ENCODE data around the gene CENPP.

The CENPP gene

DNA sequence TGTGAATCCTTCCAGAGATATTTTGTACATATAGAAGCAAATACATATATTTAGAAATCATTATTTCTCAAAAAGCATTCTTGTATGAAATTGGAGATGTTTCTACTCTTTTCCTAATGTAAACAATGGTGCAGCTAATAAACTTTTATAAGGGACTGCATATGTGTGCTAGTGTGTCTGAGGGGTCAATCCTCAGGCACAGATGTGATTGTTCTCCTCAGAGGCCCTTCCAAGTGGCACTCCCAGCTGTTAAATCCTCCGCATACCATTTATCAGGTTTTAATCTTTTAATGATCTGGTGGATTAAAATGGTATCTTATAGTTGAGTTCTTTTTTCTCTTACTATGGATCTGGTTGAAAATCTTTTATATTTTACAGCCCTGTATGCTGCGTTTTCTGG lies 104.1 kb downstream of the CENPP start:
- no peak for DNase-seq

DNA sequence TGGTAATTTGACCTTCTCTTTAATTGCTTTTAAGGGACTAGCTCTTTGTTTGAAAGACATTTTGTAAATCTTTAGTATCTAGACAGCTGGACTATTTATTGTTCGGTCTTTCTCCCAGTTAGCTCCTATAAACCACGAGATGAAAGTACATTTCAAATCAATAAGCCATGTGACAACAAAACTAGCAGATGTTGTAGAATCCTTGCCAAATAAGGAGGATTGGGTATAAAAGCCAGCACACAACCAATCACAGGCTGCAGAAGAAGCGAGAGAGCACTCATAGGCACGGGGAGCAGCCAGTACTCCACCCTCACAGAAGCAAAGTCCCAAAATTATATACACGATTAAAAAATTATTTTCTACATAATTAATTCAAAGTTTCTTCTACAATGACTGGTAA lies 106.6 kb downstream of the CENPP start:
- no peak for DNase-seq

DNA sequence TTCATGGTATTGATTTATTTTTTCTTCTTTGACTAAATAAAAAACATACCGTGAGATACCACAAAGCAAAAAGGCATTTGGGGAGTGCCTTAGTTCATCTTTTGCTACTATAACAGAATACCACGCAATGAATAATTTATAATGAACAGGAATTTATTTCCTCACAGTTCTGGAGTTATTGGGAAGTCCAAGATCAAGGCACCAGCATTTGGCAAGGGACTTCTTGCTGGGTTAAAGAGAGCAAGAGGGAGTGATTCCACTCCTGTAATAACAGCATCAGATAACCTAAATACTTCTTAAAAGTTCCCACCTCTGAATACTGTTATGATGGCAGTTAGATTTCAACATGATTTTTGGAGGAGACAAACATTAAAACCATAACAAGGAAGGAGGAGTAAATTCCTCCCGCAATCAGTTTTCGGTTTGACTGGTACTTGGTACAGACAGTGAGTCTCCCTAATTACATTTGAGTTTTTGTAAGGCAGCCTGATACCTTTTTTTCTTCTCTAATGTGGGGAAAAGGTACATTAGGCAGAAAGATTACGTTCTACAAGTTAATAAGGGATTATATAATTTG lies 107.3 kb downstream of the CENPP start:
- DNase-seq: no peak

DNA sequence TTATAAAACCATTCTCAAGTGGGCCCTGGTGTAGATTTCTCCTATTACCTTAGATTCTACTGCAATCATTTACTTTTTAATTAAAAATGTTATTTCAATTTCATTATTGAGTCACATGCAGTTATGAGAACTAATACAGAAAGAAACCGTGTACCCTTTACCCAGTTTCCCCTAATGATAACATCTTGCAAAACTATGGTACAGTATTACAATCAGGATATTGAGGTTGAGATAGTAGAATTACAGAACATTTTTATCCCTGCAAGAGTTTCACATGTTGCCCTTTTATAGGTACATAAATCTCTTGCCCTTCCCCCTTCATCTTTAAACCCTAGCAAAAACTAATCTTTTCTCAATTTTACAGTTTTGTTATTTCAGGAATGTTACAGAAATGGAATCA lies 109.5 kb downstream of the CENPP start:
- no peak for DNase-seq

- DNase-seq: no peak
These were observed 113.3 kb downstream of the CENPP start for GRCh38 chr9:92438900-92439526.

GRCh38 chr9:92439921-92440750 lies 114.4 kb downstream of the CENPP start:
- DNase-seq: no peak

DNA sequence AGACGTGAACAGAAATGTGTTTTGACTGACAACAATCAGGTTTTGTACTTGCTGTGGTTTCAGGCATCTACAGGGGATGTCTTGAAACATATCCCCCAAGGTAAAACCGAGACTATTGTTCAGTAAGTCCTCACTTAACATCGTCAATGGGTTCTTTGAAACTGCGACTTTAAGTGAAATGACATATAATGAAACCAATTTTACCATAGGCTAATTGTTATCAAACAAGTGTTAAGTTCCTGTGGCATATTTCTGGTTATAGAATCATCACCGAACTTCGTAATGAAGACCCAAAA lies 114.9 kb downstream of the CENPP start:
- no peak for DNase-seq

DNA sequence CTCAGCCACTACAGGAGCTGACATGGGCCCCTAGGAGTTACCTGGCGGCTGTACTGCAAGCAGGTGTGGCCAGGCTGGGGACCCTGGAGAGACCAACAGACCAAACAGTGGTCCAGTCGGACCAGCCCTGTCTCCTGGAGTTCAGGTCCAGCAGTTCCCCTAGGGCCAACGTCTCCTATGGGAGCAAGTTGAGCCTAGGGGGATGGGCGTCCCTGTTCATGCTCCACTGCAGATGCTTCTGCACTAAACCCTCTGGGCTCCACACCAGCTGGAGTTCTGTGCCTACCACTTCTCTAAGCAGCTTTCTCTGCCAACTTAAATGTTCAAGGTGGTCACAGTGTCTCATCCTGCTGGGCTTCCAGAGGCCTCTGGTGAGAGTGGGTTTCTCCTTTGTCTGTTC lies 119.1 kb downstream of the CENPP start:
- DNase-seq: no peak

DNA sequence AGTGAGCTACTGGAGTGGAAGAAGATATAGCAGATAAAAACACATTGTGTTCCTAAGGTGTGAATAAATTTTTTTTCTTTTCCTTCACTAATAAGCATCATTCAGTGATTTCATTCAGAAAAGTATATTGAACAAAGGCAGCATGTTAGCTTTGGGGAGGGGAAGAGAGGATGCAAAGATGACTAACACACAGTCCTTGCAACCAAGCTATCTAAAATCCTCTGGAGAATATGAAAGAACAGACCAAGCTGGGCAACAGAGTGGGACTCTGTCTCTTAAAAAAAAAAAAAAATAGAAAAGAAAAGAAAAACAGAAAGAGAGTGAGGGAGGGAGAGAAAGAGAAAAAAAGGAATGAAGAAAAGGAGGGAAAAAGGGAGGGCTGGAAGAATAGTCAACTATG lies 120.8 kb downstream of the CENPP start:
- DNase-seq: no peak

- DNase-seq: no peak
These were observed 129.5 kb downstream of the CENPP start for GRCh38 chr9:92455217-92455616.

GRCh38 chr9:92457576-92457975 lies 131.8 kb downstream of the CENPP start:
- no peak for DNase-seq

DNA sequence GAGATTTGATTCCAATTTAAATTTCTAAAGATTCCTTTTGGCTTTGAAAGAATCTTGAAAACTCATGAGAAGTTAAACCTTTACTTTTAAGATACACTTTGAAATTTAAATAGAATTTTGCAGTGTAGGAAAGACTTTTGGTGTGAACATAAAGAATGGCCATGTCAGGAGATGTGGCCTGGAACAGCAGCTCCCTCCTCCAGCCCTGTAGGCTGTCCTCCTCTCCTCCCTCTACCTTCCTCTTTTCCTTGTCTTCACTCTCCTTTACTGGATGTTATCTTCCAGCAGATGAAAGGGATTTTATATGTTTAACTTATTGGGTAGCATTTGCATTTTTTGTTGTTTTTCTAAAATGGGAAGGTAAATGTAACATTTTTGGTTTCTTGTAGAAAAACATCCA lies 137.6 kb downstream of the CENPP start:
- DNase-seq: no peak

GRCh38 chr9:92463984-92464383 lies 138.2 kb downstream of the CENPP start:
- no peak for DNase-seq

- no peak for DNase-seq
These were observed 141.3 kb downstream of the CENPP start for GRCh38 chr9:92467041-92467440.

GRCh38 chr9:92467511-92467910 lies 141.8 kb downstream of the CENPP start:
- no peak for DNase-seq

DNA sequence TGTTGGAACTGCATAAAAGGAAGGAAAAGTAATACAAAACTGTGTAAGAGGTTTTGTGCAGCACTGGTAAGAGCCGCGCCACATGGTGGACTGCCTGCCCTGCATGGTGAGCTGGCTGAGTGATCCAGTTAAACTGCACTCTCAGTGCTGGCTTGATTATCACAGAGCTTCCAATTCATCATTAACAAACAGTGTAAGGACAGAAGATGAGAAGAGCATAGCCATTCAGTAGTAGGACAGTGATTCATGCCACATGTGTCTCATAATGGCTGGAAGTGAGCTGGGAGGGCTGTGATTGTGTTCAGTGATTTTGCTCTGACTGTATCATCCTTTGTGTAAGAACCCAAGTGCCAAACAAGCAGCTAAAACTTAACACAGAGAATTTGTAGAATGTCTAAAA lies 142.5 kb downstream of the CENPP start:
- no peak for DNase-seq

GRCh38 chr9:92474587-92474986 lies 148.8 kb downstream of the CENPP start:
- no peak for DNase-seq

DNA sequence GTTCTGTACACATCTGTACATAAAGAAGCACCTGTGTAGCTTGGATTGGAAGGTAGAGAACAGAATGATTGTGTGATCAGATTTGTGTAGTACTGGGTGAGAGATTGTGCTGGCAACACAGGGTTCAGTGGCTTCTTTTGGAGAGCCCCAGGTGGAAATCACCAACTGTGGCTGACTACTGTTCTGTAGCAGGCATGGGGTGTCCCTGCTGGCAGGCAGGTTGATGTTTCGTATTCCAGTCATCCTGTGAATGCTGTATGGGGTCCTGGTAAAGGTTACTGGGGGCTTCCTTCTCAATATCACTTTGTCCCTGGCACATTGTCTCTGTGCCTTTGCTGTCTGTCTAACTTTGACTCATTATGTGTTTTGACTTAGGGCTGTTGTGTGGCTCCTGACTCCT lies 151.2 kb downstream of the CENPP start:
- DNase-seq: no peak

GRCh38 chr9:92478783-92479182 lies 153.0 kb downstream of the CENPP start:
- no peak for DNase-seq

GRCh38 chr9:92479346-92479745 lies 153.6 kb downstream of the CENPP start:
- DNase-seq: no peak

DNA sequence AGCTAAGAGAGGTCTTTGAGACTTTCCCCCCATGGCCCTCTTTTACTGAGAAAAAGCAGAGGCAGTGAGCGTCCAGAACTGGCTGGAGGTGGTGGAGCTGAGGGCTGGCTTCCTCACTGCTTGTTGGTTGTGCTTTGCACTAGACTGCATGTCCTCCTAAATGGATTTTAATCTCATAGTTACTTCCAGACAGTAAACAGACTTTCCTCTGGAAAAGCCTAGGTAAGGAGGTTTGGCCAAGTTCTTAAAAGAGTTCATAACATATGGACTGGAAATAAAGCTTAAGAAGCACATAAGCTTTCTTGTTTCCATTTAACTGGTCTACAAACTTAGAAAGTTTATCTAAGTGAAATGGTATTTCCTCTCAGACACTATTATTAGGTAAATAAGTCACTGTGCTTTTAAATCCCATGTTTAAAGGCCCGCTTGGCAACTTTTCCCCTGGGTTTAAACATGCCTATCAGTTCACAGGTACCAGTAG lies 154.6 kb downstream of the CENPP start:
- DNase-seq: no peak

GRCh38 chr9:92480986-92481633 lies 155.4 kb downstream of the CENPP start:
- no peak for DNase-seq

- DNase-seq: no peak
These were observed 156.6 kb downstream of the CENPP start, which contains the start of gene ASPN for GRCh38 chr9:92482329-92482728. TSS of gene ASPN (minus strand) at chr9:92482506.

DNA sequence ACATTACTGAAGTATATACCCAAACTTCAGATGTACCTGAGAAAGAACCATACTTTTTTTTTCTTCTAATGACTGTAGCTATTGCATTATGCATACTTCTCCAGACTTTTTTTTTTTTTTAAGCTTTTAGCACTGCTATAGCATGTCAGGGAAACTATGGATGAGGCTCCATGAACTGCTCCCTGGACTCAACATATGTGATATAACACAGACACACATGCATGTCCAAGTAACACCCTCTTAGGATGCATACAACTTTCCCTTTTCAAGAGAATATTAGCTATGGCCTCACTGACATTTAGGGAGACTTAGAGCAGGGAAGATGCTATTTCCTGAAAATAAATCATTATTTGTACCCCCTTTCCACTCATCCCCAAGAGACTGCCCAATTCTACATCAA lies 157.1 kb downstream of the CENPP start:
- no peak for DNase-seq
